ENCODE measurements around the gene ACAA2. TPM values are rescaled to one million over a fixed set of nuclear protein-coding genes. Genes with fewer than 3 reads are reported as not detected.

ACAA2 gene
- total RNA-seq, 4 donors from 2014 or later, result 118 to 175 (median 168) TPM

GRCh38 chr18:49835405-49835804, 22.1 kb upstream of the ACAA2 start:
- TF ChIP-seq CTCF (IDR thresholded peaks at IDR 0.05; ENCODE audit: low read depth), result no peak

GRCh38 chr18:49834258-49834657, 20.9 kb upstream of the ACAA2 start:
- TF ChIP-seq CTCF (IDR thresholded peaks at IDR 0.05; ENCODE audit: low read depth), result no peak

DNA sequence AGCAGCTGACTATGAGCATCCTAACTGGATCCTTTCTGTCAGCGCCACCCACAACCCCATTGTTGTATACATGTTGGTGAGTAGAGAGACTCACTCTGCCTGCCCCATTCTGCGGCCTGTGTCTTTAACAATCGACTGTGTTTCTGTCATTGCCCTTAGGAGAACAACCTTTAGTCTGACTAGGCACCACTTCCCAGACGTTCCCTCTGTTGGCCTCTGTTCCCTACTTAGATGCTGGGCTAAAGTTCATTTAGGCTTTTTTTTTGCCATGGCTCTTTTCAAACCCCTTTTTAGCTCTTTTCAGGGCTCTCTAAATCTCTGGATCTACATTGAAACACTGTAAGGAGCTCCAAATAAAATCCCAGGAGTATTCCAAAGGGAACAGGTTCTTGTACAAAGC, 20.5 kb upstream of the ACAA2 start:
- no peak for TF ChIP-seq CTCF (IDR thresholded peaks at IDR 0.05; ENCODE audit: low read depth)

DNA sequence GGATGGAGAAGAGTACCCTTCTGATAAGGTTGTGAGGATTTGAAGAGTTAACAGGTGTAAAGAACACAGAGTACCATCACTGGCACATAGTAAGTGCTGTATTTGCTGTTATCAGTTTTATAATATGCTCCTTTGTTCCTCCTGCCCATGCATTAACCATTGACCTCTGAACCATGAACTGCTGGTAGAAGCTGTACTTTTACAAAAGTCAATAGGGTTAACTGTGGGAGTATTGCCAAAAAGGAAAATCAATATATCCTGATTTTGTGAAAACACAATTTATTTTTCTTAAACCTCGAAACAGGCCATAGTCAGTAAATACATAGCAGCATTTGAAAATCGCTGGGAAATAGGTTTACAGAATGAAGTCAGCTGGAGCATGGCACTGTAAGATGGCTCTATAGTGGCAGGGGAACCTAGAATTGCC, 18.9 kb upstream of the ACAA2 start:
- no peak for TF ChIP-seq CTCF (IDR thresholded peaks at IDR 0.05; ENCODE audit: low read depth)

- TF ChIP-seq CTCF (IDR thresholded peaks at IDR 0.05; ENCODE audit: low read depth), result no peak
These were observed 14.7 kb upstream of the ACAA2 start for GRCh38 chr18:49827996-49828395.

DNA sequence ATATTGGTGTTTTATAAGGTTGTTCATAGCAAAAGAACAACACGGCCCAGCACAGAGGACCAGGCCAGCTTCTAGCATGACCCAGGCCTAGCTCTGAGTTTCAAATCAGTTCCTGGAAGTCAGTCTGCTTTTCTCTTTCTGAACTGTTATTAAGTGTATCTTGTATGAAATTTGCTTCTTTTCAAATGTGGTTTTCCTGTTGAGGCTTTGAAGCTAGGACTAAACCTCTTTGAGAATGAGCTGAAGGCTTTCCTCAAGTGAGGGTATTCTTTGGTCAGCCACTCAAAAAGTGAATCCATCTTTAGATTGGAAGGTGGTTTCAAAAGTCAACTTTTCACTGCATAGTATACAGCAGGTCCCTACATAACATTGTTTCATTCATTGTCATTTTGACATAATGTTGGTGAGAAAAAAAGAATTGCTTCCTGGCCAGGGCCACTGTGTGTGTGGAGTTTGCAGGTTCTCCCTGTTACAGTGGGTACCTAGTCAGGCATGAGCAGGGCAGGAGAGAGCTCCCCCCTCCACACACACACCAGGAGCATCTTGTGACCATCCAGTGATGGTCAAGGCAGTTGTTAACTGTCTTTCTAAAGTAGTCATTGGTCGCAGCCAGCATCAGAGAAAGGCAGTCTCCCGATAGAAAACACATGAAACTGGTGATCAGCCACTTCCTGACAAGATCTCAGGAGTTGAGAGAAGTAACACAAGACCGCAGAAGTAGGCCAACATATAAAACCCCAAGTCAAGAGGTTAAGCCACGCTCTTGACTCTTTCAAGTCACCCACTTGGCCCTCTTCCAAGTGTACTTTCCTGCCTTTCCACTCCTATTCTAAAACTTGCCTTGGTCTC, 6.7 kb upstream of the ACAA2 start:
- TF ChIP-seq CTCF (IDR thresholded peaks at IDR 0.05; ENCODE audit: low read depth), result no peak

DNA sequence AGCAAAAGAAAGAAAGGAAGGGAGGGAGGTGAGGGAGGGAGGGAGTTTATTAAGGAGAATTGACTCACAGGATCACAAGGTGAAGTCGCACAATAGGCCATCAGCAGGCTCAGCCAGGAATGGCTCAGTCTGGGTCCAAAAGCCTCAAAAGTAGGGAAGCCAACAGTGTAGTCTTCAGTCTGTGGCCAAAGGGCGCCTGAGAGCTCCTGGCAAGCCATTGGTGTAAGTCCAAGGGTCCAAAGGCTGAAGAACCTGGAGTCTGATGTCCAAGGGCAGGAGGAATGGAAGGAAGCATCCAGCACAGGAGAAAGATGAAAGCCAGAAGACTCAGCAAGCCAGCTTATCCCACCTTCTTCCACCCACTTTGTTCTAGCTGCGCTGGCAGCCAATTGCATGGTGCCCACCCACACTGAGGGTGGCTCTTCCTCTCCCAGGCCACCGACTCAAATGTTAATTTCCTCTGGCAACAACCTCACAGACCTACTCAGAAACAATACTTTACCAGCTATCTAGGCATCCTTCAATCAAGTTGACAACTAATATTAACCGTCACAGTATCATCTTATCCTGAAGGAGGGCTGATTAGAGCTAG, 5.8 kb upstream of the ACAA2 start:
- no peak for TF ChIP-seq CTCF (IDR thresholded peaks at IDR 0.05; ENCODE audit: low read depth)

Data from subcutaneous adipose tissue (tissue), 4 donors.